GM12801 (cell line): ENCODE results near the gene UNC13B.

Experiments used
- CTCF ChIP-seq: IDR thresholded peaks from one replicate; pipeline ENCODE4 v1.5.1; 2011; ENCODE audit warnings: control low read depth; ENCODE audit not compliant: insufficient read length; ENCODE audit errors: extremely low read depth

UNC13B gene

GRCh38 chr9:35349287-35349990 is 187.6 kb downstream of the UNC13B start:
- no peak for TF ChIP-seq CTCF

GRCh38 chr9:35350212-35350611 is 188.4 kb downstream of the UNC13B start:
- TF ChIP-seq CTCF = no peak

- TF ChIP-seq CTCF = no peak
Observed at GRCh38 chr9:35350827-35351549, 189.2 kb downstream of the UNC13B start.

- no peak for TF ChIP-seq CTCF
Observed at GRCh38 chr9:35353731-35354365, 192.0 kb downstream of the UNC13B start.

DNA sequence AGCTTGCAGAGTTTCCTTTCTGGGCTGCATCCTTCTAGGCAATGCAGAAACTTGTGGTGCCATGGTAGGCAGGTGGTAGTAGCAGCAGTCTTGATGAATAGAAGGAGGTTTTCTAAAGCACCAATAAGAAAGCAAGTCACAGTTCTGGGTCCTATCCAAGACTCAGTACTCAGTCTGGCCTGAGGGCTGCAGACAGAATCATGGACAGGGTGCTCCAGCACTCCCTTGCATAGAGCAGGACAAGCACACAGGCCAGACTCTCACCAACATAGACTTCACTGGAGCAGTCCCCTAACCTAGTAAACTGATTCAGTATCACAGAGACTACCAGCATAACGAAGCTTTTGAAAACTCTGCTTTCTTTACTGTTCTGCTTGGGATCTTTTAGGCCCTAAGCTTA is 194.1 kb downstream of the UNC13B start:
- TF ChIP-seq CTCF = no peak

DNA sequence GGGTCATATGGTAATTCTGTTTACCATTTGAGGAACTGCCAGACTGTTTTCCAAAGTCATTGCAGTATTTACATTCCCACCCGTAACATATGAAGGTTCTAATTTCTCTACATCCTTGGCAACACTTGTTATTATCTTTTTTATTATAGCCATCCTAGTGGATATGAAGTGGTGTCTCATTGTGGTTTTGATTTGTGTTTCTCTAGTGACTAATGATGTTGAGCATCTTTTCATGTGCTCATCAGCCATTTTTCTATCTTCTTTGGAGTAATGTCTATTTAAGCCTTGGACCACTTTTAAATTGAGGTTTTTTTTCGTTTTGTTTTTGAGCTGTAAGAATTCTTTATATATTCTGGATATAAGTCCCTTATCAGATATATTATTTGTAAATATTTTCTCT is 195.3 kb downstream of the UNC13B start:
- TF ChIP-seq CTCF = no peak

DNA sequence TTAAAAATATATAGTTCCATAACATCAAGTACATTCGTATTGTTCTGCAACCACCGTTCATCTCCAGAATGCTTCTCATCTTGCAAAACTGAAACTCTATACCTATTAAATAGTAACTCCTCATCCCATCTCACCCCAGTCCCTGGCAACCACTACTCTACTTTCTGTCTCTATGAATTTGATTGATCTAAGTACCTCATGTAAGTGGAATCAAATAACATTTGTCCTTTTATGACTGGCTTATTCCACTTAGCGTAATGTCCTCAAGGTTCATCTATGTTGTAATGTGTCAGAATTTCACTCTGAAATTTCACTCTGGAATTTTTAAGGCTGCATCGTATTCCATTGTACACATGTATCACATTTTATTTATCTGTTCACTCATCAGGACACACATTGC is 196.0 kb downstream of the UNC13B start:
- no peak for TF ChIP-seq CTCF
